HCT116 (cell line): ENCODE data around the gene RAB8B.

Source experiments
- EZH2 ChIP-seq: fragments of 200-600 bp; sonication (generic); IDR thresholded peaks from 2 replicates; pipeline ENCODE4 v1.6.1; 2017; ENCODE audit warnings: antibody characterized with exemption, mixed run types
- JUND ChIP-seq: IDR thresholded peaks from 2 replicates; pipeline ENCODE4 v1.6.1; 2012
- POLR2A ChIP-seq: IDR thresholded peaks from 2 replicates; pipeline ENCODE4 v1.7.0; 2011; ENCODE audit warnings: borderline replicate concordance; ENCODE audit not compliant: insufficient read depth, insufficient read length; ENCODE audit errors: extremely low read depth
- POLR2AphosphoS5 ChIP-seq: IDR thresholded peaks from 2 replicates; pipeline ENCODE4 v1.6.1; 2011; ENCODE audit warnings: mild to moderate bottlenecking, low read depth, low read length, moderate library complexity
- RAD21 ChIP-seq: IDR thresholded peaks from 2 replicates; pipeline ENCODE4 v1.6.1; 2012; ENCODE audit warnings: low read depth, mild to moderate bottlenecking
- TF ChIP-seq, protein P1 (sequence below), 3 experiments: fragments of 200-600 bp in 1 of 3; sonication (generic) in 1 of 3; IDR thresholded peaks in 2 of 3; conservative IDR thresholded peaks in 1 of 3; 2 replicates each; pipeline ENCODE4 v1.5.1; 2012 to 2017; ENCODE audit warnings: low read depth in 2 of 3, low read length in 2 of 3, antibody characterized with exemption in 1 of 3, borderline replicate concordance in 1 of 3, control low read depth in 1 of 3, mild to moderate bottlenecking in 1 of 3, mixed read lengths in 1 of 3, mixed run types in 1 of 3, moderate library complexity in 1 of 3; ENCODE audit not compliant: insufficient read depth in 1 of 3
- TF ChIP-seq, protein P2 (sequence below): IDR thresholded peaks from 2 replicates; pipeline ENCODE4 v1.6.1; 2011; ENCODE audit warnings: mild to moderate bottlenecking, low read length, moderate library complexity; ENCODE audit not compliant: insufficient replicate concordance; ENCODE audit errors: extremely low read depth

GRCh38 chr15:63296195-63296594, 106.8 kb downstream of the RAB8B start:
- TF ChIP-seq POLR2A (no peak), EZH2 (no peak), POLR2AphosphoS5 (no peak), JUND (no peak), RAD21 (no peak)
- TF ChIP-seq, protein P1, sequence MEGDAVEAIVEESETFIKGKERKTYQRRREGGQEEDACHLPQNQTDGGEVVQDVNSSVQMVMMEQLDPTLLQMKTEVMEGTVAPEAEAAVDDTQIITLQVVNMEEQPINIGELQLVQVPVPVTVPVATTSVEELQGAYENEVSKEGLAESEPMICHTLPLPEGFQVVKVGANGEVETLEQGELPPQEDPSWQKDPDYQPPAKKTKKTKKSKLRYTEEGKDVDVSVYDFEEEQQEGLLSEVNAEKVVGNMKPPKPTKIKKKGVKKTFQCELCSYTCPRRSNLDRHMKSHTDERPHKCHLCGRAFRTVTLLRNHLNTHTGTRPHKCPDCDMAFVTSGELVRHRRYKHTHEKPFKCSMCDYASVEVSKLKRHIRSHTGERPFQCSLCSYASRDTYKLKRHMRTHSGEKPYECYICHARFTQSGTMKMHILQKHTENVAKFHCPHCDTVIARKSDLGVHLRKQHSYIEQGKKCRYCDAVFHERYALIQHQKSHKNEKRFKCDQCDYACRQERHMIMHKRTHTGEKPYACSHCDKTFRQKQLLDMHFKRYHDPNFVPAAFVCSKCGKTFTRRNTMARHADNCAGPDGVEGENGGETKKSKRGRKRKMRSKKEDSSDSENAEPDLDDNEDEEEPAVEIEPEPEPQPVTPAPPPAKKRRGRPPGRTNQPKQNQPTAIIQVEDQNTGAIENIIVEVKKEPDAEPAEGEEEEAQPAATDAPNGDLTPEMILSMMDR (IDR thresholded peaks at IDR 0.05 in 2 of 3, conservative IDR thresholded peaks at IDR 0.05 in 1 of 3; ENCODE audit: borderline replicate concordance in 1 of 3, insufficient read depth in 1 of 3, low read depth in 2 of 3, low read length in 2 of 3) = no peak
- TF ChIP-seq, protein P2, sequence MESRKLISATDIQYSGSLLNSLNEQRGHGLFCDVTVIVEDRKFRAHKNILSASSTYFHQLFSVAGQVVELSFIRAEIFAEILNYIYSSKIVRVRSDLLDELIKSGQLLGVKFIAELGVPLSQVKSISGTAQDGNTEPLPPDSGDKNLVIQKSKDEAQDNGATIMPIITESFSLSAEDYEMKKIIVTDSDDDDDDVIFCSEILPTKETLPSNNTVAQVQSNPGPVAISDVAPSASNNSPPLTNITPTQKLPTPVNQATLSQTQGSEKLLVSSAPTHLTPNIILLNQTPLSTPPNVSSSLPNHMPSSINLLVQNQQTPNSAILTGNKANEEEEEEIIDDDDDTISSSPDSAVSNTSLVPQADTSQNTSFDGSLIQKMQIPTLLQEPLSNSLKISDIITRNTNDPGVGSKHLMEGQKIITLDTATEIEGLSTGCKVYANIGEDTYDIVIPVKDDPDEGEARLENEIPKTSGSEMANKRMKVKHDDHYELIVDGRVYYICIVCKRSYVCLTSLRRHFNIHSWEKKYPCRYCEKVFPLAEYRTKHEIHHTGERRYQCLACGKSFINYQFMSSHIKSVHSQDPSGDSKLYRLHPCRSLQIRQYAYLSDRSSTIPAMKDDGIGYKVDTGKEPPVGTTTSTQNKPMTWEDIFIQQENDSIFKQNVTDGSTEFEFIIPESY = no peak
